ENCODE measurements around the gene ANKRD34A.

DNA sequence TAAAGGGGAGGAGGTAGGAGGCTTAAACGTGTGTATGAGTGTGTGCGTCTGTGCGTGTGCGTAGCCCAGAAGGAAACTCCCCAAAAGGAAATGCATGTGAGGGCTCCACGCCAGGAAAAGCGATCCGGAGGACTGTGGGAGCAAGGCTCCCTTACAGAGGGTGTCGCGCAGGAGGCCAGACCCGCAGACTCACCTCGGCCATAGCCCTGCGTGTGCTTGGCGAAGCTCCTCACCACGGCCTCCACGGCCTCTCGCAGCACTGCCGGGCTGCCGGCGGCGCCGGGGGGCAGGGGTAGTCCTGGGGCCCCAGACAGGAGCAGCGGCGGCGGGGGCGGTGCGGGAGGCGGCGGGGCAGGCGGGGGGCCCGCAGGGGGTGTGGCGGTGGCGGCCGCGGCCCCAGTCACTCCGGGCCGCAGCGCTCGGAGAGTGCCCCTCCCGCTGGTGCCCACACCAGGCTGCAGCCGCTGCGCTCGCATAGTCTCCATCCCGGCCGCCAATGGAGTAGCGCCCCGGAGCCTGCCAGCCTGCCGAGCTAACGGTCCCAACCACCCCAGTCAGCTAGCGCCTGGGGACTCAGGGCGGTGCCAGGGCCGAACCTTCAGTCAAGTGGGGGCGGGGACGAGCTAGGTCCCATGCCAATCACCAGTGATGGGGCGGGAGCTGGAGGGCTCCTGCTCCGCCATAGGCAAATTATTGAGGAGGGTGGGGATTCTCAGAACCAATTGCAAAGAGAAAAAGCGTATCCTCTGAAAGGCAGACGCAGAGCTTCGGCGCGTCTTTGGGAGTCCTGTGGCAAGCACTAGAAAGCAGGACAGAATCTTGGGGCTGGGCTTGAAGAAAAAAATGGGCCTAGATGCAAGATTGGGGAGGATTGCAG, 6.7 kb downstream of the ANKRD34A start, which contains the start of gene LIX1L:
- TF ChIP-seq POLR2A (IDR thresholded peaks at IDR 0.05) = peak; percentile 46
- TF ChIP-seq, protein P1, sequence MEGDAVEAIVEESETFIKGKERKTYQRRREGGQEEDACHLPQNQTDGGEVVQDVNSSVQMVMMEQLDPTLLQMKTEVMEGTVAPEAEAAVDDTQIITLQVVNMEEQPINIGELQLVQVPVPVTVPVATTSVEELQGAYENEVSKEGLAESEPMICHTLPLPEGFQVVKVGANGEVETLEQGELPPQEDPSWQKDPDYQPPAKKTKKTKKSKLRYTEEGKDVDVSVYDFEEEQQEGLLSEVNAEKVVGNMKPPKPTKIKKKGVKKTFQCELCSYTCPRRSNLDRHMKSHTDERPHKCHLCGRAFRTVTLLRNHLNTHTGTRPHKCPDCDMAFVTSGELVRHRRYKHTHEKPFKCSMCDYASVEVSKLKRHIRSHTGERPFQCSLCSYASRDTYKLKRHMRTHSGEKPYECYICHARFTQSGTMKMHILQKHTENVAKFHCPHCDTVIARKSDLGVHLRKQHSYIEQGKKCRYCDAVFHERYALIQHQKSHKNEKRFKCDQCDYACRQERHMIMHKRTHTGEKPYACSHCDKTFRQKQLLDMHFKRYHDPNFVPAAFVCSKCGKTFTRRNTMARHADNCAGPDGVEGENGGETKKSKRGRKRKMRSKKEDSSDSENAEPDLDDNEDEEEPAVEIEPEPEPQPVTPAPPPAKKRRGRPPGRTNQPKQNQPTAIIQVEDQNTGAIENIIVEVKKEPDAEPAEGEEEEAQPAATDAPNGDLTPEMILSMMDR (IDR thresholded peaks at IDR 0.05) = no peak
